Activated CD8-positive, alpha-beta memory T cell treated with anti-CD3 and anti-CD28 coated beads for 4 hours (primary cell): ENCODE measurements around the gene PPIF.

Experiments used
- DNase-seq, 2 donors: peaks; one replicate each; pipeline ENCODE4 v3.0.0-alpha.2; 2020; ENCODE audit warnings: low read depth in 2 of 2

Gene PPIF

DNA sequence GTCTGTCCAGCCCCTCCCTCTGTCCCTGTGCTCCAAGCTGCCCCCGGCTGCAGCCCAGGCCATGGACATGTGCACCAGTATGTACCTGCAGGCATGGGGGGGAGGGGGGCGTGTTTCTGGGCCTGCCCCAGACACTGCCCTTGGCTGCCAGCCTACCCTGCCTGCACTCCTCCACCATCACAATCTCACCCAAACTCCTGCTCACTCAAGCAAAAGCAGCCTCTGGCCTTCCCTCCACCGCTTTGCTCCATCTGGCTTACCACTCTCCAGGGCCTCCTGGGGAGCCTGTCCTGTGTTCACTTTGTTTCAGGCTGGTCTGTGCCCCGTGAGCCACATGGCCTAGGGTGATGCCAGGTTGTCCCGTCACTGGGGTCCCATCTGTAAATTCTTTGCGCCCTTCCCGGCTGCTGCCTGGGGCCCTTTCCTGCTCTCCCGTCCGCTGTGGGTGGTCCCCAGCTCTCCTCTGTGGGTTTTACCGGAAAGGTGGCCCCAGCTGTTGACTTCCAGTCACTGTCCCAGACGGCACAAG lies 33.3 kb upstream of the PPIF start:
- DNase-seq, result no peak

GRCh38 chr10:79314761-79315601 lies 32.3 kb upstream of the PPIF start:
- no peak for DNase-seq

DNA sequence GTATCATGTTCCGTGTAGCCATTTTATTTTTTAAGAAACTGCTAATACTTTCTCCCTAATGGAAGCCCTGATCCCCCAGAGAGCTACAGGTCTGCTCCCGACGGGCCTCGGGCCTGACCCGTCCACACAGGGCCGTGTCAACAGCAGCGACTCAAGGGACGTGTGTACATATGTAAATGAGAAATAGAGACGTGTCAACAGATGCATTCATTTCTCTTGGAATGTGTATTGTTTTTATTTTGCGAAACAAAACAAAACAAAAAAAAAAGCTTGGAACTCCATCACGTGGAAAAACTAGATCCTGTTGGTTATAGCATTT lies 31.7 kb upstream of the PPIF start:
- no peak for DNase-seq

DNA sequence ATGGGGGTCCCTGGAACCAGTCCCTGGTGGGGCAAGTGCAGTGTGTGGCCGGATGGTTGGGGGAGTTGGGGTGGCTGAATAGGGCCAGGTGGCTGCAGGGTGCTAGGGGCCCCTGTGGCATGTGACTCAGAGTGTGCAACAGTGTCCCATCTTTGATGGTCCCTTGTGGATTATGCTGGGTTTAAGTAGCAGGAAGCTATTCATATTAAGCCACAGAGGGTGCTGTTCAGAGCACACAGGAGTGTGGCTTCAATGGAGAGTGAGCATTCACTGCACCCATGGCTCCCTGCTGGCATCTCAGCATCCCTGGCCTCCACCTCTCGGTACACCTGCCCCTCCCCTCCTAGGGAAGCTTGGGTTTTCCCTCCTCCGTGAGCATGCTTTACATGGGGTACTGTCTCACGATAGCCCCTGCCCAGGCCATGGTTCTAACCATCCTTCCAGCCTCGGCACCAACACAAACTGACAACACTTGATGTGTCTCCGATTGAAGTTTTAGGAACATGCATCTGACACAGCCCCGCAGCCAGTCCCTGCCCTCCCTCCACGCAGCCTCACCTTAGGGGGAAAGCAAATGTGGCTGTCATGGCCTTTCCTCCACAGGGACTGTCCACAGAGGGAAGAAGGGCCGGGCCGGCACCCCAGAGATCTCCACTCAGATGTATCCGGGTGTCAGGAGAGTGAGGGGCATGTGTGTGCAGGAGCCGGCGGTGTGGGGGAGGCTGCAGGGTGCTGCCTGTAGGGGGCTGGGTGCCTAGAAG lies 30.4 kb upstream of the PPIF start:
- DNase-seq, result no peak

DNA sequence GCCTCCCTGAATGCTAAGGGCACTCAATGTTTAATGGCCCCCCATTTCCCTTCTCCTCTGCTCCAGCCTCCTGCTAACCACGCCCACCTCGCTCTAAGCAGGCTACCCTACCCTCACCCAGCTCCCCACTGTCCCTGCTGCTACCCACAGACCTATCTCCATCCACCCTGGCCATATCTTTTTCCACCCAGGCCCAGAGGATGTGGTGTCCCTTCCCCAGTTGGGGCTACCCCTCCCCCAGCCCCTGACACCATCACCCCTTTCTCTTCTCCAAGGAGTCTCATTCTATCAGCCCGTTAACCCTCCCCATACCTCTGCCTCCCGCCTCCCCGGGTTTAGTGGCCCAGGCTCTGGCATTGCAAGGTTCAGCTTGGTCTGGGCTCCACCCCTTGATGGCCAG lies 28.9 kb upstream of the PPIF start:
- DNase-seq, result no peak

DNA sequence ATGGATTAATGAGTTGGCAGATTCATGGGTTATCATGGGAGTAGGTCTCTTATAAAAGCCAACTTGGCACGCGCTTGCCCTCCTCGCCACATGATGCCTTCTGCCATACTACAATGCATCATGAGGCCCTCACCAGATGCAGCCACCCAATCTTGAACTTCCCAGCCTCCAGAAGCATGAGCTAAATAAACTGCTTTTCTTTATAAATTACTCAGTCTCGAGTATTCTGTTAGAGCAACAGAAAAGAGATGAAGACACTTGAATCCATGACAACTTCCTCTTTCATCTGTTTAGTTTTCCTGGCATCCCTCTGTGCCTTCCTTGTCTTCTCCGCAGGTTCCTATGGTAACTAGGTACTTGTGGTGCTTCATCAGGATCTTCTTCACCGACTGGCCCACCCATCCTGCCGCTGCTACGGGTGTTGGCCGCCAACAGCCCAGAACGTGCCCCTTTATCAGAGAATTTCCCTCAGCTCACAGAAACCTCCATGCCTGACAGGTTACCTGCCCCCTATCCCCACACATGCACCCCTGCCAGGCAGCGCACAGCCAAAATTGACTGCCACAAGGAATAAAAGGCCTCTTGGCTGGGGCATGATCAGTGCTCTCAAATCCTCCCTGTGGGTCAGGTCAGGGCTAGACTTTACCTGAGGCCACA lies 28.0 kb upstream of the PPIF start:
- DNase-seq, result no peak

DNA sequence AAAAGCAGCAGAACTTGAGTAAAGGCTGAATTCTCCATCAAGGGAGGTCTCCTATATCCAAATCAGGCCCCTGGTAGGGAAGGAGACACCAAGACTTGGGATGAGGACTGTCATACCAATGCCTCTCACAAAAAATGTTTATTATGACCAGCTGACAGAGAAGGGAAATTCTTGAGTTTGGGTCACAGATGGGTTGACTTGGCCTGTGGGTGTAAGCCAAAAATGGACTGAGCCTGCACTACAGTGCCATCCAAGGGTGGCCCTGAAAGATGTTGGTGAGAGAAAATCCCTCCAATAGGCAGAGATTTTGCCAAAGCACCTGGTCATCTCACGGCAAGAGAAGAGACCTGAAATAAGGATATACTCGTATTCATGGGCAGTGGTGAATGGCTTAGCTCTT lies 27.0 kb upstream of the PPIF start:
- DNase-seq, result no peak

DNA sequence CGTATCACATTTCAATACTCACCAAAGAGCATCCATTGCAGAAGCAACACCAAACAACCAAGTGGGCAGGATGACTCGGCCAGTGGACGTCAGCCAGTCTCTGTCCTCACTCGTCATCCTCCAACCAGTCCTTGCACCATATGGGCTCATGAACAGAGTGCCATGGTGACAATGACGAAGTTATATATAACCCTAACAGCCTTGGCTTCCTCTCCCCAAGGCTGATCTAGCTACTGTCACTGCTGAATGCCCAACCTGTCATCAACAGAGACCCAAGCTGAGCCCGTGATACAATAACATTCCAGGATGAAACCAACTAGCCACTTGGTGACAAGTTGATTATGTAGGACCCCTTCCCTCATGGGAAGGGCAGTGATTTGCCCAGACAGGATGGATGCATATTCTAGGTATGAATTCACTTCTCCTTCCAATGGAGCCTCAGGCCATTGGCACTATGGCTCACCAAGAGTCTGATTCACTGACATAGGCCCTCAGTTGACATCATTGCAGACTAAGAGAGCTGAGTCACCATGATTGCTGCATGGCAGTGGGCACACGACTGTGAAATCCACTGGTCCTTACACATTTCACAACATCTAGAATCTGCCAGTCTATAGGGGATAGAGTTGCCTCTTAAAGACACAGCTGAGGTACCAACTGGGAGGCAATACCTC lies 26.3 kb upstream of the PPIF start:
- peak in 1 of 2 donors; percentile 14 for DNase-seq

- DNase-seq, result no peak
Measured at GRCh38 chr10:79321494-79321882, 25.8 kb upstream of the PPIF start.

DNA sequence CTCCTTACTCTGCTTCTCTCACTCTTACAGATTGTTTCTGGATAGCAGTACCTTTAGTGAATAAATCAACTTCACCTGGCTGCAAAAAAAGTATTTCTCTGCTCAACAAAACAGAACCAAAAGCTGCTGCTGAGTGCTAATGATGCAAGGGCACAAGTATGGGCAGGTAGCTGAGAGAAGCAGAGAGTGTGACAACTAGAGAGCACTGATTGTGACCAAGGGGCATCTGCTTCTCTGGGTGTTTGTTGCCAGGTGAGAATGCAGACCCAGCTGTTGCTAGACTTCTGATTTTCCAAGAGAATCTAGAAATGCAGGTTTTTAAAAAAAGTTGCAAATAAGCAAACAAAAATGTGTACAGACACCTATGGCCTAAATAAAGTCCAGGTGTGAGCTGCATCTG lies 25.3 kb upstream of the PPIF start:
- DNase-seq, result no peak

DNA sequence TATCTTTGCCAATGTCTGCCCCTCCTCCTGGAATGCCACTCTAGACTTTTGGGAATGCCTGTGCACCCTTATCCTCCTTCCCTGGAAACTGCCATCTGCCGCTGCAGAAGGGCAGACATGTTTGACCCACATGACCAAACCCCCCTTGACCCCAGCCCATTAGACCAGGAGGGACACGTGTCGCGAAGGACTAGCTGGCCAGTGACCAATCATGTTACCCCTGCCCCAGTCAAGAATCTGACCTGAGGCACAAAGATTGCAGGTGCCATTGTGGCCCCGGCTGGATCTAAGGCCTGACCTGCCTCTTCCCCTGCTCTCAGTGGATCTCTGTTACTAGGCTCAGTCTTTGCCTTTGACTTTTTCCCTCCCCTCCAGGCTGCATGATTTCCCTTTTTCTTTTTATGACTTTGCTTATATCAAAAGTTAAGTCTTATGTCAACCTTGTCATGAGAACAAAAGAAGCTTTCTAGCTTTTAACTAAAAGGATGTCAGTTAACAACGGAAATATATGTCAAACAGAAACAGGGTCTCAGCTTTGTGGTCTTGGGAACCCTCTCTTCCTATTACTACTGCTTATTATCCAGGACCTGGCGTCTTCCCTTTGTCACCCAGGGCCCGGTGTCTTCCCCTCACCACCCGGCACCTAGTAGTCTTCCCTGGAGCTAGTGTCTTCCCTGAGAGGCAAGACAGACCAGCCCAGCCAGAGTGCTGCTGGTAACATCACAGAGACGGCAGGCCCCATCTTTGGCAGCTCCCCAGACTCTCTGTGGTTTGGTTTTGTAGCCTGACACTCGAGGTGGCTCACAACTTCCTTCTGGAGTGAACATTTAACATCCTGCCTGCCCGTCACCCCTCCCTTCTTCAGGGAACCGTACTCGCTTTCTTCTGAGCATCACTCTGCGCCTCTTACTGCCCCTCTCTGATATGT lies 24.4 kb upstream of the PPIF start:
- DNase-seq, result peak; percentile 52 to 57

DNA sequence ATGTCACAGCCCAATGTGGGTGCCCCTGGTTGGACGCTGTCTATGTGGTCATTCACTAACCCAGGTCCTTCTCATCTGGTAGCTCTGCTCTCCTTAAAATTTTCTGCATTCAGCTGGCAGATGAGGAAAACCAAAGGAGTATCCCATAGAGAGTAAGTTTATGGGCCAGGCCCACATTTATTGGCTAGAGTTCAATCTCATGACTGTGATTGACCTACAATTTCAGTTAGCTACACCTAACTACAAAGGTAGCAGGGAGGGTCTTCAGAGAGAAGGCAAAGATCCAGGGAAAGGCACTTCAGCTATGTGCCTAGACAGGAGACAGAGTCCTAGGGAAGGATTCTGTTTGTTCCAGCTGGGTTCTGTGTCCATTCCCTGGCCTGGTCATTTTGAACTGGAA lies 23.7 kb upstream of the PPIF start:
- DNase-seq, result no peak

DNA sequence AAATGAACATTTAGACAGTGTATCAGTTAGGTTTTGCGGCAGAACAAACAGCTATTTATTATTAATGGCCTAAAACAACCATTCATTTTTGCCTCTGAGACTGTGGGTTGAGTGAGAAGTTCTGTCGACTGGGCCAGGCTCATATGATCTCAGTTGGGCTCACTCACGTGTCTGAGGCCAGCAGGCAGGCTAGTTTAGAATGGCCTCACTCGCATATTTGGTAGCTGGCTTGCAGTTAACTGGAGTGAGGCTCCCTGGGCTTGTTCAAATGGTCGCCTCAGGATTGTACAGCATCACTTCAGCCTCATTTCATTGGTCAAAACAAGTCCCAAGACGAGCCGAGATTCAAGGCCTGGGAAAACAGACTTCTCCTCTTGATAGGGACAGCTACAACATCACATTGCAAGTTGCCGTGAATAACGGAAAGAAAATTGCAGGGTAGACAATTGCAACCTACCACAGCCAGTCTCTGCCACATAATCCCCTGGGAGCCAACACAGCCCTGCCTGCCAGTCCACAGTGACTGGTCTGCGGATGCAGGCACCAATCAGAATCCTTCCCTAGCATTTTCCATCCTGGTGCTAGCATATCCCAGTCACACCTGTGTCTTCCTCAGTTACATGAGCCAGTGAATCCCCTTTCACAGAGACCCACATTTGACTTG lies 23.1 kb upstream of the PPIF start:
- DNase-seq, result no peak

- DNase-seq, result no peak
Measured at GRCh38 chr10:79326361-79327089, 20.7 kb upstream of the PPIF start.

DNA sequence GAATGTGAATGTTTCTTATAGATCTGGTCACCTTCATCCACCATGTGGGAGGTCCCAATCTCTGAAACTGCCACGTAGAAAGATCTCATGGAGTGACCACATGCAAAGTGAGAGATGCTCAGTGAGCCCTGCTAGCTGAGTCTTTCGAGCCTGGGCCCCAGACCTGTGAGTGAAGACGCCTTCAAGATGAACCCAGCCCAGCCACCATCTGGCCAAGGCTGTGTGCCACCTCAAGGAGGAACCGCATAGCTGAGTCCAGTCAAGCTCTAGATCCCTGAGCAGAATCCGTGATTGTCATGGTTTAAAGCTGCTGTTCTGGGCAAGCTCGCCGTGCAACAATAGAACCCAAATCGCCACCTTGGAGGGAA lies 20.2 kb upstream of the PPIF start:
- DNase-seq, result no peak

DNA sequence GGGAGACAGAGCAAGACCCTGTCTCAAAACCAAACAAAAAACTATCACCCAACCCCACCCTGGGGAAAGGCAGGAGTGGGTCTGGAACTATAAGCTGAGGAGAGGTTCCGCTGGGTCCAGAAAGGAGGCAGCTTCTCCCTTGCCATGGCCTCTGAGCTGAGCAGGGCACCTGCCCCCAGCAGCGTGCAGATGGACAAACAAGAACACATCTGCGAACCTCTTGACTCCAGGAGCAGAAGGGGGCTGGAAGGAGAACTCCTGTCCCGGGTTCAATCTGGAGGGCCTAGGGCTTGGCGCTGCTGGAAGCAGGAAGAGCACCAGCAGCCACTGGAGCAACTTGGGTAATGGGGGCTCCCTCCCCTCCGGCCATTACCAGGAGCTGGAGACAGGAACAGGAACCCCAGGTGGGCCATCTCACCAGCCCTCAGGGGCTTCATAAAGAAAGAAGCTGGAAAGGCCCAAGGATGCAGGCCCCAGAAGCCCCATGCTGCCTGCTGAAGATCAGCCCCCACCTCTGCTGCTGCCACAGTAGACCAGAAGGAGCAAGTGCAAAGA lies 19.0 kb upstream of the PPIF start:
- no peak for DNase-seq

- no peak for DNase-seq
Measured at GRCh38 chr10:79328737-79329504, 18.3 kb upstream of the PPIF start.

DNA sequence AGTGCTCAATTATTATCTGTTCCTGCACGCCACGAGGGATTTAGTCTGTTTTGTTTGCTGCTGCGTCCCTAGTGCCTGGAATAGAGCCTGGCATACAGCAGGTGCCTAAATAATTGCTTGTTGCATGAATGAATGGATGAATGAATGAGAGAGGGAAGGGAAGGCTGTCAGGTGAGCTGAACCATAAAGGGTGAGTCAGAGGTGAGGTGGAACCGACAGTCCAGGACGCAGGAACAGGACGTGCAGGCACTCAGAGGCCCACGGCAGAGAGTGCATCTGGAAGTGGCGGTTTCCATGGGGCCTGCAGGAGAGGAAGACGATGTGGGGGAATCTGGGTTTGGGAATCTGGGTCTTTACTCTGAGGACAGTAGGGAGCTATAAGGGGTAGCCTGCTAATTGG lies 17.7 kb upstream of the PPIF start:
- no peak for DNase-seq

DNA sequence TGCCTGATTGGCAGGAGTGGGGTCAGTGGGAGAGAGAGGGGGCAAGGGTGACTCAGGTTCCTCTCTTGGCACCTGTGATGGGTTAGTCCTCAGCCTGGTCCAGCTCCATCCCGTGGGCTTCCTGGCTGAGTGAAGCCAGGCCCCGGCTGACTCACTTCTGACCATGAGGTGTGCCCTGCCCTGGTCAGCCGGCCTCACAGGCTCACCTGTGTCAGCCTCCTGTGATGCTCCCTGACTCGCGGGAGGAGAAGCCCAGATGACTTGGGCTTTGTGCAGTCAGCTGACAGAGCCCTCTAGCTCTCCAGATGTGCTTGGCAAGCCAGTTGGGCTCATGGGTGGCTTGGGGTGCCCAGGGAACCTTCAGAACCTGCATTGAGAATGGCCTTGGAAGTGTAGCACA lies 16.0 kb upstream of the PPIF start:
- DNase-seq, result no peak
